ENCODE measurements around the gene IL17C. TPM values are rescaled to one million over a fixed set of nuclear protein-coding genes. Genes with fewer than 3 reads are reported as not detected.

IL17C gene
- total RNA-seq, 1 experiment from 2014 or later, result not detected

DNA sequence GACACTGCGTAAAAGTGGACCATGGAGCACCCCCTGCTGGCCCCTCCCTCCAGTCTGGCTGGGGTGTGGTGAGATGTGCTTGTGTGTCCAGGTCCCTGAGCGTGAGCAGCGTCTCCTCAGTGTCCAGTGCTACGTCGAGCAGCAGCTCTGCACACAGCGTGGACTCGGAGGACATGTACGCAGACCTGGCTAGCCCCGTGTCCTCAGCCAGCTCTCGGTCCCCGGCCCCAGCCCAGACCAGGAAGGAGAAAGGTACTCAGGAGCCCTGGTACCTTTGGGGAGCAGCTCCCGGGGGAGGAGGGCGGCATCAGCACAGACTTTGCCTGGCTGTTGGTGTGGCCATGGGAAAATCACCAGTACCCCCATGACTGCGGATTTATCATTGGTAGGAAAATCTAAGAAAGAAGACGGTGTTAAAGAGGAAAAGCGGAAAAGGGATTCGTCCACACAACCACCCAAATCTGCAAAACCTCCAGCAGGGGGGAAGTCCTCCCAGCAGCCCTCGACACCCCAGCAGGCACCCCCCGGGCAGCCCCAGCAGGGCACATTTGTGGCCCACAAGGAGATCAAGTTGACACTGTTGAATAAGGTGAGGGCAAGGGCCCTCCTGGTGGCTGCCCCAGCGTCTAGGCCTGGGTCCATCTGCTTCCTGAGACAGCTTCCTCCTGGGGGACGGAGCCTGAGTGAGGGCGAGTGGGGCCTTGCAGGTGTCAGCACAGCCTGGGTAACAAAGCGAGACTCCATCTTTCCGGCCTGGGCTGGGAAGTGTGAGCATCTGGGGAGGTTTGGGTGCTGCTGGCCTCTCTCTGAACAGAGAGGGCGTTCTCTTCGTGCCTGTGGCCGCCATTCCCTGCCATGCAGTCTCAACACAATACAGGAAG is 10.6 kb upstream of the IL17C start:
- DNase-seq (ENCODE audit: low read depth), result no peak

DNA sequence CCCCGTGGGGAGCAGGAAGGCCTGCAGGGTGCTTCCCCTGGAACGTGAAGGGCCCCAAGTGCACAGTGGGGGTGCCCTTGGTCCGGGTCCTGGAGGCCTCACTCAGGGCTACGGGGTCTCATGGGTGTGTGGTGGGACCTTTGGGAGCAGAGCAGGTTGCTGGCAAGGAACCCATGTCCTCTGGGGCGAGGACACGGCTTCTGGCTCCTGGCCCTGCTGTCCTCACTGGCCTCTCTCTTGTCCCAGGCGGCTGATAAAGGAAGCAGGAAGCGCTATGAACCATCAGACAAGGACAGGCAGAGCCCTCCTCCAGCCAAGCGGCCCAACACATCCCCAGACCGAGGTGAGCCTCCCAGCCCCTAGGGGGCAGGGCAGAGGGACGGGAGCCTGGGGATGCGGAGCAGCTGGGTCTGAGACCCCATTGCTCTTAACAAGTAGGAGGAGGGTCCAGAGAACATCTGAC is 9.8 kb upstream of the IL17C start:
- no peak for DNase-seq (ENCODE audit: low read depth)

DNA sequence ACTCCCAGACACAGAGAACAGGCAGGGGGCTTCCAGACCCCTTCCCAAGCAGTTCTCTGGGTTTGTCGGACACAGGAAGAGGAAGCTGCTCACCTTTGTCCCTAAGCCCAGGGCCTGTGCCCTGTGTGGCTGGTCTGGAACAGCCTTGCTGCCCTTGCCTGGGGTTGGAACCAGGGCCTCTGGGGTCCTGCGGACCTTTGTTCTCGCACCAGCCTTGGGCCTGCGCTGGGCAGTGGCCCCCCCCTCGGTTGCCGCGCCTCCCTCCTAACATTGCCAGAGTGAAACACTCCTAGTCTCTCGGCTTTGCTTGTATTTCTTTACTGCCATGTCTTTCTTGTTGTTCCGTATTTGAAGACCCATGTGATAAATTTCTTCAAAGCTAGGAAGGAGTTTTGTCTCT is 8.5 kb upstream of the IL17C start:
- DNase-seq (ENCODE audit: low read depth), result no peak

DNA sequence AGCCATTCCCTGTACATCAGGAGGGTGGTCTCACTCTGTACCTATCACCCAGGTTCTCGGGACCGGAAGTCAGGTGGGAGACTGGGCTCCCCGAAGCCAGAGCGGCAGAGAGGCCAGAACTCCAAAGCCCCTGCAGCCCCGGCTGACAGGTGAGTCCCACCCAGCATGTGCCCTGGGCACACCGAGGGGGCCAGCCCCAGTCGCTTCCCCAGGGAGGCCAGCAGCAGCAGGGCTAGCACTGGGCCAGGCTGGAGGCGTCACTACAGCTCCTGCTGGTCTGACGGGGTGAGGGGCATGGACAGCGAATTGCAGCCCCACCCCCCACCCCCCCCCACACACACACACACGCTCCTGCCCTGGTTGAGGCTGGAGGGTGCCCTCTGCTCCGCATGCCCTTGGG is 7.9 kb upstream of the IL17C start:
- no peak for DNase-seq (ENCODE audit: low read depth)

DNA sequence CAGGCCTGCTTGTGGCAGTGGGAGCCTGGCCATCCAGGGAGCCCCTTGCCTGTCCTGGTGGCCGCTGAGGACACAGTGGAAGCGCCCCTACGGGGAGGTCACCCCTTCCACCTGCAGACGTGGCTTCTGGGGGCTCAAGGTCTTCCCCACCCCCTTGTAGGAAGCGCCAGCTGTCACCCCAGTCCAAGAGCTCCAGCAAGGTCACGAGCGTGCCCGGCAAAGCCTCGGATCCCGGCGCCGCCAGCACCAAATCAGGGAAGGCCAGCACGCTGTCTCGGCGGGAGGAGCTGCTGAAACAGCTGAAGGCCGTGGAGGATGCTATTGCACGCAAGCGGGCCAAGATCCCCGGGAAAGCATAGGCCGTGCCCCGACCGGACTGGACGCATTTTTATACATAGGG is 7.4 kb upstream of the IL17C start:
- no peak for DNase-seq (ENCODE audit: low read depth)

DNA sequence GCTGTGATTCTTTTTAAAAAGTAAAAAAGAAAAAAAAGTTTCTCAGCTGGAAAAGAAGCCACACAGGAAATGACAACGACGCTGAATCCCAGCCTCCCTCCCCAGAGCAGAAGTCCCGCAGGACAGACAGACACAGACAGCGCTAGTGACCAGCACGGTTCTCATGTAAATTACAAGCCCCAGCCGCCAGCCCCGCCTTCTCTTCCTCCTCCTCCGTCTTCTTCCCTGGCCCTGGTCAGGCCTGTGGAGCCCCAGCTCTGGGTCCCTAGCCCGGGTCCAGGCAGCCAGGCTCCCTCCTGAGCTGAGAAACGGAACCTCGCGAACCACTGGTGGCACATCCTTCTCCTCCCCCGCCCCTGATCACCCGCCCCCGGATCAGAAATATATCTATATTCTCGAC is 7.0 kb upstream of the IL17C start:
- DNase-seq (ENCODE audit: low read depth), result no peak

DNA sequence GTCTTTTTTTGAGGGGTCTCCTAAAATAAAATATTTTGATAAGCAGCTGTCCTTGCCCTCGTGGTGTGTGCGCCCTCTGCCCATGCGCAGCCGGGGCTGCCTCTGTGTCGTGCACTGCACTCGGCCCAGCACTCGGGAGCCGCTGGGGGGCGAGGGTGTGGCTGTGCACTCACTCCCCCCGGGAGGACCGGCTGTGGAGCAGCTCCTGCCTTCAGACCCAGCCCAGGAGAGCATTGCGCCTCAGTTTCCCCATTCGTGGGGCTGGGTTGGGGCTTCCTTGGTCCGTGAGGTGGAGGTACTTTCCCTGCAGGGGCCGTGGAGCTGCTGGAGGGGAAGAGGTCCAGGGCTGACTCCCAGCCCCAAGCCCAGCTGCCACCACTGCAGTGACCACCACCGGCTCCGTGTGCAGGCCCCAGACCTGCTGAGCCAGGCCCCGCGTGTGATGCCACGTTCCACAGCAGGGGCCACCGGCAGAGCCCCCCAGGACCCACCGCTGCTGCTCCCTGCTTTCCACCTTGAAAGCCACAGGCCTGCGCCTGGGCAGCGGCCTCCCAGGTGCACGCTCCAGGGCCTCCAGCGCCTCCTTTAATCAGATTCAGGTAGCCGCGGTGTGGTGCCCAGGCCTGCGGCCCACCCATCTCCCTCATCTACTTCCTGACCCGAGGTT is 6.3 kb upstream of the IL17C start:
- no peak for DNase-seq (ENCODE audit: low read depth)

DNA sequence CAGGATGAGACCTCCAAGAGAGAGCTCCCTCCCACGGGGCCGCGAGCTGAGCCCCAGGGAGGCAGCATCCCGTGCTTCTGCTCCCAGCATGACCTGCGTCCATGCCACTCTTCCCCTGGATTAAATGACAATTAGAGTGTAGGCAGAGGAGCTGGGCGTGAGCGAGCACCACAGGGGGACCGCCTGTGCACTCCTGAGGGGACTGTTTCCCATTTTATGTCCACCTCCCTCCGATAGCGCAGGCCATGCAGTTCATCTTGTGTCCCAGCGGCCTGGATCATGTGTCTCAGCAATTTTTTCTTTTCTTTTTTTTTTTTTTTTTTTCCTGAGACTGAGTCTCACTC is 5.8 kb upstream of the IL17C start:
- DNase-seq (ENCODE audit: low read depth), result no peak

DNA sequence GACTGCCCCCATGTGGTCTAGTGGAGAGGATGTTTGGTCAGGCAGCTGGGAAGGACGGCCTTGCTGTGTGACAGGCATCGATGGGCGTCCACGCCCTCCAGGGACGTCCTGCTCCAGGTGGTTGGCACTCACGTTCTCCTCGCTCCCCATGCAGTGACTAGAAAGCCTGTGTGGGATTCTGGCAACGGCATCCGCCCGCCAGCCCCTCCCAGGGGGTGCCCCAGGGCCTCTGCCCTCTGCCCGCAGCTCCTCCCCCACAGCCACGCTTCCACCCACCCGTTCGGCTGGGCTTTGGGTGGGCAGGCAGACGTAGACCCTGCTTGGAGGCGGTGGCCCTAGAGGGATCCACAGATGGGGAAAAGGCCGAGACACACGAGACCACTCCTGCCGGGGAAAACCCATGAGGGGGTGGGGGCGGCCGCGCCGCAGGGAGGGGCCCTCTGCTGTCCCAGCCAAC is 4.7 kb upstream of the IL17C start:
- peak; percentile 27 for DNase-seq (ENCODE audit: low read depth)

DNA sequence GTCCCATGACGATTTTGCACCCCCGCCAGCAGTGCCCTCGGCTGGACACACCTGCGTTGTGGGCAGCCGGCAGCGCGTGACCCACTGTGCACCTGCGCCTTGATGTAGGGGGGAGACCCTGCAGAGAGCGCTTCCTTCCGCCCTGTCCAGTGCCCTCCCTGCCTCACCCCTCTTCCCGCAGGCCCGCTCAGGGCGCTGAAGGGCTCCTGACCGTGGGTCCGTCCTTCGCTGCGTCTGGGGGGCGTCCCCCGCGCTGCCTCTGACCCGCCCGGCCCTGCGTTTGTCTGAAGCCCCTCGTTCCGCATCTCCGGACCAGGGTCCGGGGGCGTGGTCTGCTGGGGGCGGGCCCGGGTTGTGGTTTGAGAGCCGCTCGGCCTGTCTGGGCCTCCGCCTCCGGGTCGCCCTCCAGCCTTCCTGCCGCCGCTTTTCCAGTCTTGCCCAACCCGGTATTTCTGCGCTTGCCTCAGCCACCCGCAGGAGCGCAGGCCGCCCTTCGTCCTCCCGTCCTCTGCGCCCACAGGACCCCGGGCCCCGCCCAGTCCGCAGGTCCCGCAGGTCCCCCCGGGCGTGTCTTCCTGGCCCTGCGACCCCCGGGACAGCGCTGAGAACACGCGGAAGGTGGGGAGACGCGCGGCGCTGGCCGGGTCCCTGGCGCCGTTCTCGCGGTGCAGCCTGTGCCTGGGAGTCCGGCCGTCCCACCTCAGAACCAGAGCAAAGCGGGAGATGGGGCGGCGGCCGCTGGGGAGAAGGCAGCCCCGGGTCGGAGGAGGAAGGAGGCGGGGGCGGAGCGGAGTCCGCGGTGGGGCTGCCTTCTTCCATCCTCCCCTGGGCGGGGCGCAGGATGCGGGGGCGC is 4.0 kb upstream of the IL17C start:
- peak; percentile 69 for DNase-seq (ENCODE audit: low read depth)

DNA sequence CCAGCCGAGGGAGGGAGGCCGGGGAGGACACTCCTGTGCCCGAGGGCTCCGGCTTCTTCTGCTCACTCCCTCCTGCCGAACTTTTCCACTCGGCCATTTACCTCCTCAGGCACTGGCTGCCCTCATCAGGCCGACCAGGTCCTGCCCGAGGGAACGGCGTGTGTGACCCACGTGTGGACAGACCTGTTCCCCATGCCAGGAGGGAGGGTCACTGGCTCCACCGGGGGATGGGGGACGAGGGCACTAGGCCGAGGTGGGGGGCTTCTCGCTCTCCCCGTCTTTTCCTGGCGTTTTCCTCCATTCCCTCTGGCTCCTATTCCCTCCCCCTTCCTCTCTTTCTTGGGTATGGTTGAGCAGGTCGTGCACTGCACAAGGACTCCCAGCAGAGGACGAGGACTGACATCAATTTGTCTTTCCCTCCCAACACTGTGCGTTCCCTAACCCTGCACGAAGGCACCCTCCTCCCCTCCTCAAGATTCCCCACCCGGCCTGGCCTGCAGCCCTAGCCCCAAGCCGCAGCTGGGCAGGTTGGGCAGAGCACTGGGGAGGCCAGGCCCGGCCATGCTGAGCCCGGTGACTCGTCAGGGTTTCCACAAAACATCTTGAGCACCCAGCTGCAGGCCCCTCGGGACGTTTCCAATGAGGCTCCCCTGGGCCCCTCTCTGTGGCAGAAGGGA is 3.2 kb upstream of the IL17C start:
- peak; percentile 32 for DNase-seq (ENCODE audit: low read depth)

DNA sequence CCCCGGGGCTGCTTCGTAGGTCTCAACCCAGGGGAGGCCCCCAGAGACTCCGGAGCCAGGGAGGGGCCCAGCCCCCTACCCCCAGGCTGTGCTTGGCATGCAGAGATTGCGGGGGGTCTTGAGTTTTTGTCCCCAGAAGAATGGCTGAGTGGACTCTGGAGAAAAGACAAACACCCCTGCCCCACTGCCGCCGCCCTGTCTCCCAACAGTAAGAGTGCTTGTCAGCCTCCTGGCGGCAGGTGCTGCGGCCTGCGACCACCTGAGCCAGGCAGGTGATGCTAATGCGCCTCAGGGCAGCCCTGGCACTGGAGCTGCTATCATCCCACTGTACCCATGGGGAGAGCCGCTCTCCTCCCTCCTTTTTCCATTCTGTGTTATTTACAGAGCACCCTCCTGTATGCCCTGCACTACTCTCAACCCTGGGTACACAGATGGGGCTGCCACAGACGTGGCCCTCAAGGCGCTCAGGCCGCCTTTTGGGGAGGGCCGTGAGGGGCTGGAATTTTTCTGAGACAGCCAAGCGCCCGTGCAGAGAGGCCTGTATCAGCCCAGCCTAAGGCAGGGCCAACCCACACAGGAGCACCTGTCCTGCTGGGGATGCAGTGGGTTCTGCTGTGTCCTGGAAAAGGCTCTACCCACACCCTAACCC is 2.6 kb upstream of the IL17C start:
- no peak for DNase-seq (ENCODE audit: low read depth)

DNA sequence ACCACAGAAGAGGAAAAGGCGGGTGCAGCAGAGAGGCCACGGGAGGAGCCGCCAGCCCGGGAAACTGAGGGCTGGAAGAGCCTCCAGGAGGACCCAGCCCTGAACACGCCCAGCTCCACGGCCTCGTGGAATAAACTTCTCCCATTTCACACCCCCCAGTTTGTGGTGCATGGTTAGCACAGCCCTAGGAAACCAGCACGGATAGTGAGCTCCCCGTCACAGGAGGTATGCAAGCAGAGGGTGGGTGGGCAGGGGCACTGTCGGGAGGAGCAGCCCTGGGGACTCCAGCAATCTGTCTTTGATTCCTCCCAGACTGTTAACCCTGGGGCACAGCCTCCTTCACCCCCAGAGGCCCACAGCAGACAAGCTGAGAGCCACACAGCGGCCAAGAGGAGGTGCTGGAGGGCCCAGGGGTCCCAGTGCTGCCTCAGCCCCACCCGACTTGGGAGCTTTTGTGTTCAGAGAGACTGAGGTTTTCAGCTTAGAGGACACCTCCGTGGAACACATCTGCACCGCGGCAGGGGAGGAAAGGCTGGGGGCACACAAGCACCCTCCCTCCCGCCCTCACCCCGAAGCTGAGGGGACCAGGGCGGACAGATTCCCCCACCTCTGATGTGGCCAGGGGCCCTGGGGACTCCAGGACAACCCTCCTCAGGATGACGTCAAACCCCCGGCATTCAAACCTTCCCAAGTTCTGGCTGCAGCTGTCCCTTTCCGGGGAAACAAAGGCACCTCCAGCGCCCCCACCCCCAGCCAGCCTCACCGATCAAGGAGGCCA is 1.7 kb upstream of the IL17C start:
- no peak for DNase-seq (ENCODE audit: low read depth)

DNA sequence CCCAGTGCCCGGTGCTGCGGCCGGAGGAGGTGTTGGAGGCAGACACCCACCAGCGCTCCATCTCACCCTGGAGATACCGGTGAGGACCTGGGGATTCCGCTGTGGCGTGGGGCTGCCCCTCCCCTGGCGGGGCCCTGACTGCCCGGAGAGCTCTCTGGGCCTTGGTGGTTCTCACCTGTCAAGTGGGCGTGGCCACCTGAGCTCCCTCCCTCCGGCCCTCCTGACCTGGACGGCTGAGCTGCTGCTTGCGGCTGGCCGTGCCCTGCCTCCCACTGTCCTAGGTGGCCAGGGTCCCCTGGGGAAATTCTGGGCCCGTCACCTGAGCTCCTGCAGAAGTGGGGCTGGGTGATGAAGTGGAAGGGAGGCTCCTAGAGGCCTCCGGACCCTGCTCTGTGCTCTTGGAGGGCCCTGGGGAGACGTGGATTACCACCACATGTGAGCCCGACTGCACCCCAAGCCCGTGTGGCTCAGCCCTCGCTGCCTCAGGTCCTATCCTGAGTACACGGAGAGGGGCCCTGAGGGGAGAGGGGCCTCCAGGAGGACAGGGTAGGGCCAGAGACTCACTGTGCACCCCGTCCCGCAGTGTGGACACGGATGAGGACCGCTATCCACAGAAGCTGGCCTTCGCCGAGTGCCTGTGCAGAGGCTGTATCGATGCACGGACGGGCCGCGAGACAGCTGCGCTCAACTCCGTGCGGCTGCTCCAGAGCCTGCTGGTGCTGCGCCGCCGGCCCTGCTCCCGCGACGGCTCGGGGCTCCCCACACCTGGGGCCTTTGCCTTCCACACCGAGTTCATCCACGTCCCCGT is 1.1 kb downstream of the IL17C start:
- DNase-seq (ENCODE audit: low read depth), result no peak

DNA sequence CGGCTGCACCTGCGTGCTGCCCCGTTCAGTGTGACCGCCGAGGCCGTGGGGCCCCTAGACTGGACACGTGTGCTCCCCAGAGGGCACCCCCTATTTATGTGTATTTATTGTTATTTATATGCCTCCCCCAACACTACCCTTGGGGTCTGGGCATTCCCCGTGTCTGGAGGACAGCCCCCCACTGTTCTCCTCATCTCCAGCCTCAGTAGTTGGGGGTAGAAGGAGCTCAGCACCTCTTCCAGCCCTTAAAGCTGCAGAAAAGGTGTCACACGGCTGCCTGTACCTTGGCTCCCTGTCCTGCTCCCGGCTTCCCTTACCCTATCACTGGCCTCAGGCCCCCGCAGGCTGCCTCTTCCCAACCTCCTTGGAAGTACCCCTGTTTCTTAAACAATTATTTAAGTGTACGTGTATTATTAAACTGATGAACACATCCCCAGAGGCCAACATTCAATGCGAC is 1.7 kb downstream of the IL17C start:
- no peak for DNase-seq (ENCODE audit: low read depth)

DNA sequence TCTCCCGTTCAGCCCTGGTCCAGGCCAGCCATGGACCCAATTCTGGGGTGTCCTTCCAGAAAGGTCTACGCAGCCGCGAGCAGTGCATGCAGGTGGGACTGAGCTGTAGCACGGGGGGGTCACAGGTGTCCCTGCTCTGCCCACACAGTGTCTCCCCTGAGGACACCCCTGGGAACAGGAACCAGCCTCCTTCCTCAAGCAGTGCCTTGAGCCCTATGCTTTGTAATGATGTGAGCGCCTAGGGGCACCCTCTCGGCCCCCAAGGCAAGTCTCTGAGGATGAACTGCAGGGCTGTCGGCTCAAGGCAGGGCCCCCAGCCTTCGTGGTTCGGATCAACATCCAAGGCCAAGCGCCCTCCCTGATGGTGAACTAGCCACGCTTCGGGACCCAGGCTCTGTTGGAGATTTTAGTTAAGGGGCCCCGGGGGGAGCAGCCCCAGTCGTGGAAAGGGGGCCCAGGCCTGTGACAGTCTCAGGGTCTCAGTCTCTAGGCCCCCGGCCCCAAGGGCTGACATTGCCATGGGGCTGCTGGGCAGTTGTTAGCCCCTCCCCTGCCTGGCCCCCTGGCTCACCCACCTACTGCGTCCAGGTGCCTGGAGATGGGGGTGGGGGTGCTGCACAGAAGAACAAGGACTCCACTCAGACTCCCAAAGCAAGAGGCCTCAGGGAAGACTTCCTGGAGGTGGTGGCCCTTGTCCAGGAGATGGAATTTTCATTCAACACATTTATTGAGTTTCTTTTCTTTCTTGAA is 2.3 kb downstream of the IL17C start:
- no peak for DNase-seq (ENCODE audit: low read depth)

DNA sequence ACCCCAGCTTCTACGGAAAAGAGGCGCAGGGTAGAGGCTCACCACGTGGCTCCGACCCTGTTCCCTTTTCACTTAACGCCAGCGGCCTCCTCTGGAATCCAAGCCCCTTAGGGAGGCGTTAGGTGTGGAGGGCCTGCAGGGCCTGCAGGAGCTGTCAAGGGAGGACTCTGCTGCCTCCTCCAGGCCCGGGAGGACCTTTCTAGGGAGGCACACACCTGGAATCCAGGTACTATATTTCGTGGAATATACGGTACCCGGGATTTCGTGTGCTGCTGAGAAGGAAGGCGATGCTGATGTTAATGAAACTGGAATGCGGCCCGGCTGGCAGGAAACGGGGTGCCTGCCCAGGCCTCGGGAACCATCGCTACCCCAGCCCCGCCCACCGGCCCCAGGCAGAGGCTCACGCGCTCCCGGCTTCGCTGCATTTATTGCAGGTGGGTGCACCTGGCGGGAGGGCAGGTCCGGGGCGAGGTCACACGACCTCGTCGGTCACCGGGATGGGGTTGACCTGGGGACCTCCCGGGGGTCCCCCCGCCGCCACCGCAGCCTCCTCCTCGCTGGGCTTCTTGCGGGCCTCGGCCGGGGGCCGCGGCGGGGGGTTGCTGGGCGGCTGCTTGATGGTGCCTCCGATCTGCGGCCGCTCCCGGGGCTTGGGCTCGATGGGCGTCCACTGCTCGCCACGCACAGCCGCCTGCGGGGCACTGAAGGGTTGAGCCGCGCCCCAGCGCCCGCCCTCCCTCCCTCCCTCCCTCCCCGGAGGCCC is 4.7 kb downstream of the IL17C start:
- DNase-seq (ENCODE audit: low read depth), result no peak

DNA sequence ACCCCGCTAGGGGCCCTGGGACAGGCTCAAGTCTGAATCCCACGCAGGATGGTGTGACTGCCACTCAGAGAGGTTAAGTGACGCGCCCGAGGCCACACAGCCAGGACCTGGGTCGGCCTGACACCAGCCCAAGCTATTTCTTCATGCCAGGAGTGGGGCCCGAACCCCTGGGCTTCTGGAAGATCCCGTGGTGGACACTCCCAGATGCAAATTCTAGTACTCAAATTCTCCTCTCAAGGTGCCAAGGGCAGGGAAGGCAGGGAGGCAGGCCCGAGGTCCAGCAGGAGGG is 5.2 kb downstream of the IL17C start:
- no peak for DNase-seq (ENCODE audit: low read depth)
